Effector memory CD8-positive, alpha-beta T cell (primary cell): ENCODE data around the gene AASS.

Experiments used
- ATAC-seq: fragments of 150-1000 bp; cut with Tn5 transposase; replicated peaks from 2 replicates; pipeline ENCODE4 v1.10.0; 2021; ENCODE audit warnings: mild to moderate bottlenecking, moderate library complexity
- DNase-seq, 3 experiments: peaks; one replicate each; pipeline ENCODE4 v3.0.0; 2021
- H3K27ac Mint-ChIP-seq, 2 donors: one replicate each; pipeline ENCODE4 v1.8.0; 2022; ENCODE audit warnings: mild to moderate bottlenecking in 2 of 2, mixed read lengths in 2 of 2, moderate library complexity in 2 of 2
- H3K27me3 Mint-ChIP-seq, 2 donors: one replicate each; pipeline ENCODE4 v1.8.0; 2022; ENCODE audit warnings: mixed read lengths in 2 of 2
- H3K36me3 Mint-ChIP-seq: one replicate; pipeline ENCODE4 v1.8.0; 2022; ENCODE audit warnings: mild to moderate bottlenecking, moderate library complexity, mixed read lengths; ENCODE audit not compliant: insufficient read depth
- H3K4me1 Mint-ChIP-seq, 2 donors: one replicate each; pipeline ENCODE4 v1.8.0; 2022; ENCODE audit warnings: low read depth in 2 of 2, mixed read lengths in 2 of 2
- H3K4me3 Mint-ChIP-seq, 2 donors: one replicate each; pipeline ENCODE4 v1.8.0; 2022; ENCODE audit warnings: mild to moderate bottlenecking in 2 of 2, mixed read lengths in 2 of 2, moderate library complexity in 2 of 2
- H3K9me3 Mint-ChIP-seq, 2 donors: one replicate each; pipeline ENCODE4 v1.8.0; 2022; ENCODE audit warnings: mixed read lengths in 2 of 2

Gene AASS

GRCh38 chr7:122056977-122057376 lies 87.1 kb downstream of the AASS start:
- no peaks in the 10 kb centered on the region for H3K27me3 Mint-ChIP-seq
- H3K4me1 Mint-ChIP-seq: no peaks in the 10 kb centered on the region
- H3K36me3 Mint-ChIP-seq: no peaks in the 10 kb centered on the region
- no peak overlapping the region for H3K4me3 Mint-ChIP-seq
- no peaks in the 10 kb centered on the region for H3K9me3 Mint-ChIP-seq
- no peak overlapping the region for H3K27ac Mint-ChIP-seq
- no peak for ATAC-seq
- DNase-seq: no peak

GRCh38 chr7:122055073-122055472 lies 89.0 kb downstream of the AASS start:
- no peak overlapping the region for H3K27ac Mint-ChIP-seq
- H3K4me1 Mint-ChIP-seq: no peaks in the 10 kb centered on the region
- DNase-seq (no peak), ATAC-seq (no peak)
- no peaks in the 10 kb centered on the region for H3K36me3 Mint-ChIP-seq
- no peaks in the 10 kb centered on the region for H3K9me3 Mint-ChIP-seq
- no peak overlapping the region for H3K4me3 Mint-ChIP-seq
- no peaks in the 10 kb centered on the region for H3K27me3 Mint-ChIP-seq

GRCh38 chr7:122054393-122054792 lies 89.7 kb downstream of the AASS start:
- DNase-seq (no peak), ATAC-seq (no peak)
- Mint-ChIP-seq H3K27ac (no peak overlapping the region), H3K4me3 (no peak overlapping the region), H3K27me3 (no peaks in the 10 kb centered on the region), H3K4me1 (no peaks in the 10 kb centered on the region), H3K36me3 (no peaks in the 10 kb centered on the region), H3K9me3 (no peaks in the 10 kb centered on the region)

- H3K9me3 Mint-ChIP-seq: peaks cover 0 to 7% of the 10 kb centered on the region in 2 donors
- no peaks in the 10 kb centered on the region for H3K4me1 Mint-ChIP-seq
- H3K36me3 Mint-ChIP-seq: no peaks in the 10 kb centered on the region
- no peaks in the 10 kb centered on the region for H3K27me3 Mint-ChIP-seq
- ATAC-seq: no peak
- DNase-seq: no peak
- no peak overlapping the region for H3K4me3 Mint-ChIP-seq
- no peak overlapping the region for H3K27ac Mint-ChIP-seq
These were observed 97.6 kb downstream of the AASS start for GRCh38 chr7:122046402-122046801.

- Mint-ChIP-seq H3K27me3 (no peaks in the 10 kb centered on the region), H3K4me3 (no peak overlapping the region), H3K9me3 (peaks cover 0 to 7% of the 10 kb centered on the region in 2 donors), H3K36me3 (no peaks in the 10 kb centered on the region), H3K4me1 (no peaks in the 10 kb centered on the region), H3K27ac (no peak overlapping the region)
- no peak for ATAC-seq
- DNase-seq: no peak
These were observed 103.9 kb downstream of the AASS start for GRCh38 chr7:122040147-122040546.

GRCh38 chr7:122038904-122039303 lies 105.1 kb downstream of the AASS start:
- DNase-seq (no peak), ATAC-seq (no peak)
- no peaks in the 10 kb centered on the region for H3K27me3 Mint-ChIP-seq
- no peaks in the 10 kb centered on the region for H3K4me1 Mint-ChIP-seq
- H3K4me3 Mint-ChIP-seq: no peak overlapping the region
- no peaks in the 10 kb centered on the region for H3K36me3 Mint-ChIP-seq
- peaks cover 2 to 7% of the 10 kb centered on the region in 2 donors for H3K9me3 Mint-ChIP-seq
- H3K27ac Mint-ChIP-seq: no peak overlapping the region

GRCh38 chr7:122038134-122038533 lies 105.9 kb downstream of the AASS start:
- Mint-ChIP-seq H3K4me3 (no peak overlapping the region), H3K27me3 (no peaks in the 10 kb centered on the region), H3K36me3 (no peaks in the 10 kb centered on the region), H3K27ac (no peak overlapping the region), H3K4me1 (no peaks in the 10 kb centered on the region), H3K9me3 (peaks cover 2 to 7% of the 10 kb centered on the region in 2 donors)
- no peak for ATAC-seq
- no peak for DNase-seq

GRCh38 chr7:122035876-122036275 lies 108.2 kb downstream of the AASS start:
- Mint-ChIP-seq H3K27ac (no peak overlapping the region), H3K36me3 (no peaks in the 10 kb centered on the region), H3K4me3 (no peak overlapping the region)

GRCh38 chr7:122033641-122034040 lies 110.4 kb downstream of the AASS start:
- H3K27me3 Mint-ChIP-seq: no peaks in the 10 kb centered on the region
- H3K9me3 Mint-ChIP-seq: peaks cover 2 to 7% of the 10 kb centered on the region in 2 donors
- H3K27ac Mint-ChIP-seq: no peak overlapping the region
- DNase-seq (no peak), ATAC-seq (no peak)
- H3K4me1 Mint-ChIP-seq: no peaks in the 10 kb centered on the region
- H3K4me3 Mint-ChIP-seq: no peak overlapping the region
- no peaks in the 10 kb centered on the region for H3K36me3 Mint-ChIP-seq

More at GRCh38 chr7:122035876-122036275, 108.2 kb downstream of the AASS start:
- no peak for ATAC-seq
- DNase-seq: no peak
- Mint-ChIP-seq H3K9me3 (peaks cover 2 to 7% of the 10 kb centered on the region in 2 donors), H3K4me1 (no peaks in the 10 kb centered on the region), H3K27me3 (no peaks in the 10 kb centered on the region)

GRCh38 chr7:122027058-122027457 lies 117.0 kb downstream of the AASS start:
- Mint-ChIP-seq H3K4me3 (no peak overlapping the region), H3K4me1 (no peaks in the 10 kb centered on the region), H3K9me3 (peaks cover 0 to 2% of the 10 kb centered on the region in 2 donors), H3K36me3 (no peaks in the 10 kb centered on the region), H3K27ac (no peak overlapping the region), H3K27me3 (no peaks in the 10 kb centered on the region)
- DNase-seq (no peak), ATAC-seq (no peak)
